H9 (cell line): ENCODE results near the gene MSH3. TPM values are rescaled to one million over a fixed set of nuclear protein-coding genes. Genes with fewer than 3 reads are reported as not detected.

ENCODE experiments used
- DNase-seq: peaks from one replicate; pipeline ENCODE4 v3.0.0-alpha.2; 2017
- H2AFZ ChIP-seq: one replicate; pipeline ENCODE4 v1.6.1; 2013; ENCODE audit warnings: mild to moderate bottlenecking, low read length, control low read depth, moderate library complexity
- H2AK5ac ChIP-seq: 2 replicates; pipeline ENCODE4 v1.6.1; 2013; ENCODE audit warnings: low read length, control low read depth, mixed read lengths; ENCODE audit not compliant: insufficient read length
- H2BK120ac ChIP-seq: one replicate; pipeline ENCODE4 v1.6.1; 2013; ENCODE audit warnings: low read depth, mild to moderate bottlenecking, low read length, control low read depth, inconsistent platforms; ENCODE audit not compliant: poor library complexity, severe bottlenecking
- H2BK12ac ChIP-seq: 2 replicates; pipeline ENCODE4 v1.6.1; 2013; ENCODE audit warnings: low read length, control low read depth, mixed read lengths, low read depth; ENCODE audit not compliant: insufficient read length
- H2BK15ac ChIP-seq: 2 replicates; pipeline ENCODE4 v1.6.1; 2013; ENCODE audit warnings: low read depth, low read length, control low read depth
- H2BK20ac ChIP-seq: one replicate; pipeline ENCODE4 v1.6.1; 2013; ENCODE audit warnings: low read depth, mild to moderate bottlenecking, low read length, control low read depth, inconsistent platforms; ENCODE audit not compliant: poor library complexity, severe bottlenecking
- H2BK5ac ChIP-seq: 2 replicates; pipeline ENCODE4 v1.6.1; 2013; ENCODE audit warnings: low read length, control low read depth, mixed read lengths; ENCODE audit not compliant: insufficient read length
- H3K14ac ChIP-seq: 2 replicates; pipeline ENCODE4 v1.6.1; 2013; ENCODE audit warnings: low read length, control low read depth; ENCODE audit not compliant: insufficient read depth
- H3K18ac ChIP-seq: 2 replicates; pipeline ENCODE4 v1.6.1; 2013; ENCODE audit warnings: low read depth, mild to moderate bottlenecking, mixed read lengths, low read length, control low read depth; ENCODE audit not compliant: insufficient read length
- H3K23ac ChIP-seq: 2 replicates; pipeline ENCODE4 v1.6.1; 2013; ENCODE audit warnings: low read length, control low read depth, mixed read lengths, low read depth; ENCODE audit not compliant: insufficient read length
- H3K23me2 ChIP-seq: 2 replicates; pipeline ENCODE4 v1.6.1; 2013; ENCODE audit warnings: low read depth, mild to moderate bottlenecking, mixed read lengths, low read length, control low read depth; ENCODE audit not compliant: insufficient read length, poor library complexity, severe bottlenecking
- H3K27ac ChIP-seq: 2 replicates; pipeline ENCODE4 v1.5.1; 2013; ENCODE audit warnings: low read length, control low read depth, mixed read lengths, low read depth; ENCODE audit not compliant: insufficient read length
- H3K27me3 ChIP-seq: 2 replicates; pipeline ENCODE4 v1.6.1; 2013; ENCODE audit warnings: low read length, control low read depth, inconsistent platforms; ENCODE audit not compliant: insufficient read depth
- H3K4ac ChIP-seq: 2 replicates; pipeline ENCODE4 v1.6.1; 2013; ENCODE audit warnings: low read depth, mild to moderate bottlenecking, control low read depth, inconsistent platforms, low read length, moderate library complexity
- H3K4me1 ChIP-seq: 2 replicates; pipeline ENCODE4 v1.6.1; 2013; ENCODE audit warnings: low read length, control low read depth, inconsistent platforms; ENCODE audit not compliant: insufficient read depth
- H3K4me2 ChIP-seq: 2 replicates; pipeline ENCODE4 v1.6.1; 2013; ENCODE audit warnings: low read length, control low read depth, mixed read lengths; ENCODE audit not compliant: insufficient read length, insufficient read depth
- H3K56ac ChIP-seq: 2 replicates; pipeline ENCODE4 v1.6.1; 2013; ENCODE audit warnings: low read depth, mild to moderate bottlenecking, mixed read lengths, low read length, control low read depth; ENCODE audit not compliant: insufficient read length
- H3K79me1 ChIP-seq: 2 replicates; pipeline ENCODE4 v1.6.1; 2013; ENCODE audit warnings: low read depth, mild to moderate bottlenecking, moderate library complexity, low read length, control low read depth, inconsistent platforms; ENCODE audit not compliant: insufficient read depth, poor library complexity, severe bottlenecking
- H3K79me2 ChIP-seq: 2 replicates; pipeline ENCODE4 v1.6.1; 2013; ENCODE audit warnings: low read length, control low read depth, inconsistent platforms; ENCODE audit not compliant: insufficient read depth
- H3K9ac ChIP-seq: 2 replicates; pipeline ENCODE4 v1.6.1; 2013; ENCODE audit warnings: low read length, control low read depth, mixed read lengths; ENCODE audit not compliant: insufficient read length; ENCODE audit errors: extremely low read depth
- H3K9me3 ChIP-seq: one replicate; pipeline ENCODE4 v1.6.1; 2013; ENCODE audit warnings: low read depth, low read length, inconsistent platforms; ENCODE audit not compliant: control insufficient read depth
- H3T11ph ChIP-seq: one replicate; pipeline ENCODE4 v1.6.1; 2013; ENCODE audit warnings: mild to moderate bottlenecking, low read length, control low read depth, inconsistent platforms
- H4K20me1 ChIP-seq: one replicate; pipeline ENCODE4 v1.6.1; 2013; ENCODE audit not compliant: control insufficient read depth, insufficient read length, insufficient read depth
- H4K5ac ChIP-seq: 2 replicates; pipeline ENCODE4 v1.6.1; 2013; ENCODE audit warnings: low read depth, mild to moderate bottlenecking, mixed read lengths, low read length, control low read depth; ENCODE audit not compliant: insufficient read length
- H4K8ac ChIP-seq: replicated peaks from 2 replicates; pipeline ENCODE4 v1.6.1; 2013; ENCODE audit warnings: low read length, control low read depth, mixed read lengths, low read depth; ENCODE audit not compliant: insufficient read length
- H4K91ac ChIP-seq: 2 replicates; pipeline ENCODE4 v1.6.1; 2013; ENCODE audit warnings: low read depth, mild to moderate bottlenecking, moderate library complexity, mixed read lengths, low read length, control low read depth; ENCODE audit not compliant: insufficient read length
- H3K27ac Mint-ChIP-seq, 3 experiments: 2 replicates in 2 of 3; 3 replicates in 1 of 3; pipeline ENCODE4 v1.8.0; 2020 to 2021; ENCODE audit warnings: mixed read lengths in 3 of 3, mild to moderate bottlenecking in 1 of 3, moderate library complexity in 1 of 3
- H3K27me3 Mint-ChIP-seq: 2 replicates; pipeline ENCODE4 v1.8.0; 2021; ENCODE audit warnings: low read depth, mild to moderate bottlenecking, moderate library complexity, mixed read lengths
- H3K36me3 Mint-ChIP-seq, 3 experiments: 2 replicates in 2 of 3; 3 replicates in 1 of 3; pipeline ENCODE4 v1.8.0; 2020 to 2021; ENCODE audit warnings: low read depth in 3 of 3, mixed read lengths in 3 of 3; ENCODE audit not compliant: insufficient read depth in 1 of 3
- H3K4me1 Mint-ChIP-seq, 2 experiments: 2 replicates each; pipeline ENCODE4 v1.8.0; 2020; ENCODE audit warnings: mixed read lengths in 2 of 2
- H3K4me3 Mint-ChIP-seq, 2 experiments: 2 replicates in 1 of 2; 3 replicates in 1 of 2; pipeline ENCODE4 v1.8.0; 2020 to 2021; ENCODE audit warnings: mild to moderate bottlenecking in 2 of 2, mixed read lengths in 2 of 2, moderate library complexity in 1 of 2
- H3K9me3 Mint-ChIP-seq, 2 experiments: 2 replicates in 1 of 2; 3 replicates in 1 of 2; pipeline ENCODE4 v1.8.0; 2020; ENCODE audit warnings: mild to moderate bottlenecking in 2 of 2, mixed read lengths in 2 of 2, moderate library complexity in 1 of 2
- WGBS: extraction: QIAGEN DNeasy Blood & Tissue Kit; methylation state at CpG from one replicate; pipeline ENCODE4 v1.1.7; 2013; ENCODE audit warnings: missing lambda C conversion rate, low lambda C conversion rate, mixed read lengths; ENCODE audit not compliant: insufficient read length; ENCODE audit errors: extremely low coverage; 5-methylcytosine and 5-hydroxymethylcytosine counted together
- total RNA-seq: library from RNA; stranded (reverse); gene quantifications from 2 replicates; pipeline ENCODE4 v1.2.1, GENCODE V29; 2021
- TF ChIP-seq, protein P1 (sequence below): fragments of 200-600 bp; sonication (generic); conservative IDR thresholded peaks from 3 replicates; pipeline ENCODE4 v1.8.0; 2021; ENCODE audit warnings: antibody characterized with exemption, mild to moderate bottlenecking

The MSH3 gene
- total RNA-seq, 1 experiment from 2014 or later = 17.3 TPM

- H3K4me3 Mint-ChIP-seq = no peak overlapping the region
- no peak for DNase-seq
- H2BK20ac ChIP-seq = no peak overlapping the region
- H3K79me1 ChIP-seq = no peaks in the 10 kb centered on the region
- H4K8ac ChIP-seq = no peak overlapping the region
- H3K9me3 ChIP-seq = no peaks in the 10 kb centered on the region
- H2BK12ac ChIP-seq = no peak overlapping the region
- no CpG with 5 or more reads among the region's 1 CpG for WGBS
- no peak overlapping the region for H3K14ac ChIP-seq
- H3K4me1 ChIP-seq = no peaks in the 10 kb centered on the region; the same call in 1 of the 2 replicates
- no peak overlapping the region for H2BK15ac ChIP-seq
- no peaks in the 10 kb centered on the region for H3K9me3 Mint-ChIP-seq
- H3K36me3 Mint-ChIP-seq = peaks cover 0 to 12% (median 5%) of the 10 kb centered on the region in 3 experiments; a peak in 3 of 7 replicates
- H3K4me1 Mint-ChIP-seq = peaks cover 7 to 9% of the 10 kb centered on the region in 2 experiments
- H2BK120ac ChIP-seq = no peak overlapping the region
- no peak overlapping the region for H3K27ac Mint-ChIP-seq
- H3K23ac ChIP-seq = no peak overlapping the region
- H3K4me2 ChIP-seq = no peak overlapping the region
- no peak overlapping the region for H3T11ph ChIP-seq
- H3K27me3 Mint-ChIP-seq = no peaks in the 10 kb centered on the region
- no peak overlapping the region for H3K18ac ChIP-seq
- no peaks in the 10 kb centered on the region for H3K23me2 ChIP-seq
- no peak overlapping the region for H4K91ac ChIP-seq
- no peaks in the 10 kb centered on the region for H4K20me1 ChIP-seq
- no peak overlapping the region for H3K56ac ChIP-seq
- no peak overlapping the region for H4K5ac ChIP-seq
- H3K79me2 ChIP-seq = no peaks in the 10 kb centered on the region
- H2BK5ac ChIP-seq = no peak overlapping the region
- H3K4ac ChIP-seq = no peak overlapping the region
- H3K27me3 ChIP-seq = no peaks in the 10 kb centered on the region
- no peak overlapping the region for H2AK5ac ChIP-seq
- TF ChIP-seq, protein P1, sequence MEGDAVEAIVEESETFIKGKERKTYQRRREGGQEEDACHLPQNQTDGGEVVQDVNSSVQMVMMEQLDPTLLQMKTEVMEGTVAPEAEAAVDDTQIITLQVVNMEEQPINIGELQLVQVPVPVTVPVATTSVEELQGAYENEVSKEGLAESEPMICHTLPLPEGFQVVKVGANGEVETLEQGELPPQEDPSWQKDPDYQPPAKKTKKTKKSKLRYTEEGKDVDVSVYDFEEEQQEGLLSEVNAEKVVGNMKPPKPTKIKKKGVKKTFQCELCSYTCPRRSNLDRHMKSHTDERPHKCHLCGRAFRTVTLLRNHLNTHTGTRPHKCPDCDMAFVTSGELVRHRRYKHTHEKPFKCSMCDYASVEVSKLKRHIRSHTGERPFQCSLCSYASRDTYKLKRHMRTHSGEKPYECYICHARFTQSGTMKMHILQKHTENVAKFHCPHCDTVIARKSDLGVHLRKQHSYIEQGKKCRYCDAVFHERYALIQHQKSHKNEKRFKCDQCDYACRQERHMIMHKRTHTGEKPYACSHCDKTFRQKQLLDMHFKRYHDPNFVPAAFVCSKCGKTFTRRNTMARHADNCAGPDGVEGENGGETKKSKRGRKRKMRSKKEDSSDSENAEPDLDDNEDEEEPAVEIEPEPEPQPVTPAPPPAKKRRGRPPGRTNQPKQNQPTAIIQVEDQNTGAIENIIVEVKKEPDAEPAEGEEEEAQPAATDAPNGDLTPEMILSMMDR = no peak
- no peak overlapping the region for H3K27ac ChIP-seq
- H3K9ac ChIP-seq = no peak overlapping the region
- no peak overlapping the region for H2AFZ ChIP-seq
These were observed 230.5 kb downstream of the MSH3 start for GRCh38 chr5:80884929-80885328.
